Neural progenitor cell (in vitro differentiated cells): ENCODE results near the gene BCAS3.

Experiments
- CTCF ChIP-seq: fragments of 200-600 bp; sonication (generic); IDR thresholded peaks from 2 replicates; pipeline ENCODE4 v1.5.1; 2017; ENCODE audit warnings: antibody characterized with exemption, mild to moderate bottlenecking
- EZH2 ChIP-seq: fragments of 200-600 bp; sonication (generic); IDR thresholded peaks from 2 replicates; pipeline ENCODE4 v1.6.1; 2017; ENCODE audit warnings: antibody characterized with exemption, mild to moderate bottlenecking, moderate library complexity
- EZH2phosphoT487 ChIP-seq: fragments of 200-600 bp; sonication (generic); IDR thresholded peaks from 2 replicates; pipeline ENCODE4 v1.6.1; 2017; ENCODE audit warnings: antibody characterized with exemption

- TF ChIP-seq CTCF = no peak
- TF ChIP-seq EZH2 = no peak
- TF ChIP-seq EZH2phosphoT487 = no peak
Observed at GRCh38 chr17:61296058-61296457, 618.4 kb downstream of the BCAS3 start.
